ENCODE measurements around the gene PRKAR1B. TPM values are rescaled to one million over a fixed set of nuclear protein-coding genes. Genes with fewer than 3 reads are reported as not detected.
"Not testable (repeated sequence)": the region's sequence is repeated elsewhere in the genome, so short reads cannot be mapped to it uniquely, and the experiment has no call there.

The PRKAR1B gene
- total and polyA plus RNA-seq, 4 donors, result 53.1 to 238 (median 162) TPM

- Histone ChIP-seq H3K27ac (ENCODE audit: low read depth, low read length) (no peak overlapping the region), H3K9me3 (ENCODE audit: control insufficient read depth, insufficient read depth, low read length) (no peaks in the 10 kb centered on the region), H3K4me3 (ENCODE audit: low read depth, low read length) (no peak overlapping the region), H3K4me1 (ENCODE audit: control insufficient read depth, insufficient read depth, low read length) (peaks cover 12% of the 10 kb centered on the region), H3K27me3 (ENCODE audit: control insufficient read depth, insufficient read depth, low read length) (no peaks in the 10 kb centered on the region), H3K36me3 (ENCODE audit: control insufficient read depth, insufficient read depth, low read length) (peaks cover 31% of the 10 kb centered on the region)
- 81% methylated on average over 12 of the region's 16 CpGs for WGBS (ENCODE audit: insufficient coverage)
- no peak for DNase-seq (ENCODE audit: low read depth in 4 of 6, low spot score in 6 of 6)
Observed at GRCh38 chr7:641269-641671, 85.8 kb downstream of the PRKAR1B start.

DNA sequence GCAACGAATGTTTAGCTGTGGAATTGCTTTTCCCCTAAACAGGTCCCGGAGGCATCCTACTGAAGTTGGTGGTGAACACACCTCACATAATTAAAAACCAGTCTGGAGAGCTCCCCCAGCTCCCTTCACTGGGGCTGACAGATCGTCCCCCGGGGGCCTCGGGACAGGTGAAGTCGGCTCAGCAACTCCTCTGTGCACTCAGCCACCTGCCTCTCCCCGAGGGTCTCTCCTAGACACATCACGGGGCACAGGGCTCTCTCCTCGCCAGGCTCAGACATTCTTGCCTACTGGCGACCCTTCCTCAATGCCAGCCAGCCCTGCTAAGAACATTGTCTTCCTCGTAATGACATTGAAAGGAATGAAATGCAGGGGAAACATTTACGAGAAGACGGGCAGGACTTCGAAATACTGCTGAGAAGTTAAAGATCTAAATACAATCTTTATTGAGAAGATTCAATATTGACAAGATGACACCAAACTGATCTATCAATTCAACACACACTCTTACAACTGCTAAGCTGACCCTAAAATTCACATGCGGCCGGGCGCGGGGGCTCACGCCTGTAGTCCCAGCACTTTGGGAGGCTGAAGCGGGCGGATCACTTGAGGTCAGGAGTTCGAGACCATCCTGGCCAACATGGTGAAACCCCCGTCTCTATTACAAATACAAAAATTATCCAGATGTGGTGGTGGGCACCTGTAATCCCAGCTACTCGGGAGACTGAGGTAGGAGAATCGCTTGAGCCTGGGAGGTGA is 88.6 kb downstream of the PRKAR1B start:
- Histone ChIP-seq H3K4me1 (ENCODE audit: control insufficient read depth, insufficient read depth, low read length) (peaks cover 7% of the 10 kb centered on the region), H3K27ac (ENCODE audit: low read depth, low read length) (no peak overlapping the region), H3K9me3 (ENCODE audit: control insufficient read depth, insufficient read depth, low read length) (no peaks in the 10 kb centered on the region), H3K4me3 (ENCODE audit: low read depth, low read length) (no peak overlapping the region), H3K27me3 (ENCODE audit: control insufficient read depth, insufficient read depth, low read length) (no peaks in the 10 kb centered on the region), H3K36me3 (ENCODE audit: control insufficient read depth, insufficient read depth, low read length) (peaks cover 15% of the 10 kb centered on the region)
- 91% methylated on average over 17 of the region's 25 CpGs for WGBS (ENCODE audit: insufficient coverage)
- peak in 1 of 6 donors; percentile 41 for DNase-seq (ENCODE audit: low read depth in 4 of 6, low spot score in 6 of 6)

- 96% methylated on average over 11 of the region's 12 CpGs for WGBS (ENCODE audit: insufficient coverage)
- peaks cover 8% of the 10 kb centered on the region for H3K4me1 ChIP-seq (ENCODE audit: control insufficient read depth, insufficient read depth, low read length)
- no peak for DNase-seq (ENCODE audit: low read depth in 4 of 6, low spot score in 6 of 6)
- no peaks in the 10 kb centered on the region for H3K9me3 ChIP-seq (ENCODE audit: control insufficient read depth, insufficient read depth, low read length)
- no peak overlapping the region for H3K27ac ChIP-seq (ENCODE audit: low read depth, low read length)
- H3K27me3 ChIP-seq (ENCODE audit: control insufficient read depth, insufficient read depth, low read length), result no peaks in the 10 kb centered on the region
- H3K36me3 ChIP-seq (ENCODE audit: control insufficient read depth, insufficient read depth, low read length), result peaks cover 15% of the 10 kb centered on the region
- H3K4me3 ChIP-seq (ENCODE audit: low read depth, low read length), result no peak overlapping the region
Observed at GRCh38 chr7:637826-638225, 89.3 kb downstream of the PRKAR1B start.

- 98% methylated on average over 7 of the region's 17 CpGs for WGBS (ENCODE audit: insufficient coverage)
- Histone ChIP-seq H3K27me3 (ENCODE audit: control insufficient read depth, insufficient read depth, low read length) (no peaks in the 10 kb centered on the region), H3K36me3 (ENCODE audit: control insufficient read depth, insufficient read depth, low read length) (peaks cover 27% of the 10 kb centered on the region), H3K27ac (ENCODE audit: low read depth, low read length) (no peak overlapping the region), H3K9me3 (ENCODE audit: control insufficient read depth, insufficient read depth, low read length) (no peaks in the 10 kb centered on the region), H3K4me3 (ENCODE audit: low read depth, low read length) (no peak overlapping the region), H3K4me1 (ENCODE audit: control insufficient read depth, insufficient read depth, low read length) (peaks cover 17% of the 10 kb centered on the region)
- DNase-seq (ENCODE audit: low read depth in 4 of 6, low spot score in 6 of 6), result no peak
Observed at GRCh38 chr7:636396-636795, 90.7 kb downstream of the PRKAR1B start.

- not testable (repeated sequence) for H3K27me3 ChIP-seq (ENCODE audit: control insufficient read depth, insufficient read depth, low read length); H3K4me3 ChIP-seq (ENCODE audit: low read depth, low read length); H3K27ac ChIP-seq (ENCODE audit: low read depth, low read length); H3K9me3 ChIP-seq (ENCODE audit: control insufficient read depth, insufficient read depth, low read length); DNase-seq (ENCODE audit: low read depth in 4 of 6, low spot score in 6 of 6)
- Histone ChIP-seq H3K36me3 (ENCODE audit: control insufficient read depth, insufficient read depth, low read length) (peaks cover 29% of the 10 kb centered on the region), H3K4me1 (ENCODE audit: control insufficient read depth, insufficient read depth, low read length) (peaks cover 17% of the 10 kb centered on the region)
- WGBS (ENCODE audit: insufficient coverage), result 91% methylated on average over 23 of the region's 81 CpGs
Observed at GRCh38 chr7:635687-636382, 91.2 kb downstream of the PRKAR1B start.

DNA sequence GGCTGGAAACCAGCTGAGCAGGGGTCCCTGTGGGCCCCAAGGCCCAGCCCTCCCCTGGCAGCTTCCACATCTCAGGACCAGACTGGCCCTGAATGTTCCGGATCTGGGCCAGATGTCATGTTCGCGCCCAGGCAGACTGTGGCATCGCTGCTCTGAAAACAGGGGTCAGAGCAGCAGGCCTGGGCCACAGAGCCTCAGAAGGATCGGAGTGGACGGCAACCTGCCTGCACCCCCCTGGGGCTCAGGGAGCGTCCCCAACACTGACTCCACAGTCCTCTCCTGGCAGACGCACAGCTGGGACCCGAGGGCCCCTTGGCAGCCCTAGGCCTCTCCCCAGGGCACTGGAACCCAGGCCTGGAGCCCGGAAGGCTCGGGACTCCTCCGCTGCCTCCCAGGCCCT is 91.9 kb downstream of the PRKAR1B start:
- peaks cover 33% of the 10 kb centered on the region for H3K36me3 ChIP-seq (ENCODE audit: control insufficient read depth, insufficient read depth, low read length)
- no peak overlapping the region for H3K27ac ChIP-seq (ENCODE audit: low read depth, low read length)
- 92% methylated on average over 12 of the region's 12 CpGs for WGBS (ENCODE audit: insufficient coverage)

GRCh38 chr7:633381-634018 is 93.6 kb downstream of the PRKAR1B start:
- 97% methylated on average over 7 of the region's 12 CpGs for WGBS (ENCODE audit: insufficient coverage)
- H3K27ac ChIP-seq (ENCODE audit: low read depth, low read length), result no peak overlapping the region
- no peaks in the 10 kb centered on the region for H3K9me3 ChIP-seq (ENCODE audit: control insufficient read depth, insufficient read depth, low read length)
- no peak for DNase-seq (ENCODE audit: low read depth in 4 of 6, low spot score in 6 of 6)
- H3K36me3 ChIP-seq (ENCODE audit: control insufficient read depth, insufficient read depth, low read length), result peaks cover 44% of the 10 kb centered on the region
- H3K4me1 ChIP-seq (ENCODE audit: control insufficient read depth, insufficient read depth, low read length), result peaks cover 17% of the 10 kb centered on the region
- H3K4me3 ChIP-seq (ENCODE audit: low read depth, low read length), result no peak overlapping the region
- H3K27me3 ChIP-seq (ENCODE audit: control insufficient read depth, insufficient read depth, low read length), result no peaks in the 10 kb centered on the region

More for the DNA sequence above, 91.9 kb downstream of the PRKAR1B start:
- DNase-seq (ENCODE audit: low read depth in 4 of 6, low spot score in 6 of 6), result no peak
- Histone ChIP-seq H3K4me1 (ENCODE audit: control insufficient read depth, insufficient read depth, low read length) (peaks cover 17% of the 10 kb centered on the region), H3K9me3 (ENCODE audit: control insufficient read depth, insufficient read depth, low read length) (no peaks in the 10 kb centered on the region), H3K4me3 (ENCODE audit: low read depth, low read length) (no peak overlapping the region), H3K27me3 (ENCODE audit: control insufficient read depth, insufficient read depth, low read length) (no peaks in the 10 kb centered on the region)

DNA sequence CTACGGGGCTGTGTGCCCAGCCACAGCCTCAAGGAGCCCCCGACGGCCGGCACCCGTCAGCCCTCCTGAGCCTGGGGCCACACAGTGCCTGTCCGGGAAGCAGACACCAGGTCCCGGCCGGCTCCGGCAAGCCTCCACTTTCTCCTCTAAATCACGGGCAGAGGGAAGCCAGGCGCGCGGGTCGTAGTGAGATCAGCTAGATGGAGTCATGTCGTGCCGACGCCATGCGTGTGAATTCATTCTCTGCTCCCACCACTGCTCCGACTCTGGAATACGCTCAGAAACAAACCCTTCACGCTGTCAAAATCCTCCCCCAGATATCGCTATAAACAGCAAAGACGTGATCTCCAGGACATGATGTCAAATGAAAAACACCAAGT is 94.3 kb downstream of the PRKAR1B start:
- H3K27ac ChIP-seq (ENCODE audit: low read depth, low read length), result no peak overlapping the region
- peaks cover 51% of the 10 kb centered on the region for H3K36me3 ChIP-seq (ENCODE audit: control insufficient read depth, insufficient read depth, low read length)
- no peaks in the 10 kb centered on the region for H3K9me3 ChIP-seq (ENCODE audit: control insufficient read depth, insufficient read depth, low read length)
- peaks cover 12% of the 10 kb centered on the region for H3K4me1 ChIP-seq (ENCODE audit: control insufficient read depth, insufficient read depth, low read length)
- no peak for DNase-seq (ENCODE audit: low read depth in 4 of 6, low spot score in 6 of 6)
- no peaks in the 10 kb centered on the region for H3K27me3 ChIP-seq (ENCODE audit: control insufficient read depth, insufficient read depth, low read length)
- WGBS (ENCODE audit: insufficient coverage), result 80% methylated on average over 17 of the region's 23 CpGs
- no peak overlapping the region for H3K4me3 ChIP-seq (ENCODE audit: low read depth, low read length)

GRCh38 chr7:631964-632830 is 94.9 kb downstream of the PRKAR1B start:
- Histone ChIP-seq H3K4me3 (ENCODE audit: low read depth, low read length) (no peak overlapping the region), H3K9me3 (ENCODE audit: control insufficient read depth, insufficient read depth, low read length) (no peaks in the 10 kb centered on the region), H3K27me3 (ENCODE audit: control insufficient read depth, insufficient read depth, low read length) (no peaks in the 10 kb centered on the region), H3K4me1 (ENCODE audit: control insufficient read depth, insufficient read depth, low read length) (peaks cover 10% of the 10 kb centered on the region), H3K36me3 (ENCODE audit: control insufficient read depth, insufficient read depth, low read length) (peaks cover 57% of the 10 kb centered on the region), H3K27ac (ENCODE audit: low read depth, low read length) (no peak overlapping the region)
- WGBS (ENCODE audit: insufficient coverage), result 76% methylated on average over 39 of the region's 39 CpGs
- no peak for DNase-seq (ENCODE audit: low read depth in 4 of 6, low spot score in 6 of 6)

Data from spinal cord (tissue), 10 donors.